ENCODE measurements around the gene KIAA0513. TPM values are rescaled to one million over a fixed set of nuclear protein-coding genes. Genes with fewer than 3 reads are reported as not detected.

The KIAA0513 gene
- polyA plus RNA-seq, 1 donor (not counting 4 experiments of a cell fraction or from before 2014, with no cell fraction given): 3.3 TPM

- dilution Hi-C loops (cut with MboI; ENCODE audit: extremely low pct_ligation_motif_present, low sequenced_read_pairs): no loop called here
- DNase-seq (ENCODE audit: low read depth, low spot score) (no peak), FAIRE-seq (no peak)
- Histone ChIP-seq H2AFZ (ENCODE audit: control insufficient read depth, low read length) (no peak overlapping the region), H3K9me1 (ENCODE audit: control insufficient read depth, extremely low read depth, insufficient read depth, low read length) (no peaks in the 10 kb centered on the region), H4K20me1 (ENCODE audit: control insufficient read depth, extremely low read depth, insufficient read depth, low read length) (no peaks in the 10 kb centered on the region), H3K9ac (ENCODE audit: control insufficient read depth, extremely low read depth, insufficient read depth, low read length) (no peak overlapping the region), H3K4me1 (ENCODE audit: control insufficient read depth, extremely low read depth, insufficient read depth, low read length) (peaks cover 6% of the 10 kb centered on the region), H3K27ac (ENCODE audit: control insufficient read depth, insufficient read depth, low read length) (no peak overlapping the region), H3K4me2 (ENCODE audit: control insufficient read depth, extremely low read depth, insufficient read depth, low read depth, low read length) (no peak overlapping the region), H3K36me3 (ENCODE audit: control insufficient read depth in 2 of 2, extremely low read depth in 1 of 2, insufficient read depth in 2 of 2, low read length in 2 of 2) (no peaks in the 10 kb centered on the region), H3K27me3 (ENCODE audit: control insufficient read depth, extremely low read depth, insufficient read depth, low read length) (peaks cover 8% of the 10 kb centered on the region), H3K4me3 (ENCODE audit: control insufficient read depth in 2 of 3, extremely low read depth in 1 of 3, insufficient read depth in 2 of 3, low read depth in 1 of 3, low read length in 3 of 3) (no peak overlapping the region), H3K9me3 (ENCODE audit: control insufficient read depth, low read depth, low read length) (no peaks in the 10 kb centered on the region), H3K79me2 (ENCODE audit: control insufficient read depth, insufficient read depth, low read length) (no peaks in the 10 kb centered on the region)
- no peak for TF ChIP-seq CTCF (optimal IDR thresholded peaks at IDR 0.05 in 1 of 3, IDR thresholded peaks at IDR 0.05 in 1 of 3, conservative IDR thresholded peaks at IDR 0.05 in 1 of 3; ENCODE audit: extremely low read depth in 1 of 3, insufficient read depth in 2 of 3, low read length in 3 of 3)
- no peak for TF ChIP-seq EZH2 (IDR thresholded peaks at IDR 0.05; ENCODE audit: low read length)
These were observed 23.5 kb downstream of the KIAA0513 start for GRCh38 chr16:85051067-85051581.

- DNase-seq (ENCODE audit: low read depth, low spot score) (no peak), FAIRE-seq (no peak)
- no peak overlapping the region for H3K27ac ChIP-seq (ENCODE audit: control insufficient read depth, insufficient read depth, low read length)
- no peaks in the 10 kb centered on the region for H3K79me2 ChIP-seq (ENCODE audit: control insufficient read depth, insufficient read depth, low read length)
- TF ChIP-seq EZH2 (IDR thresholded peaks at IDR 0.05; ENCODE audit: low read length) (no peak), CTCF (optimal IDR thresholded peaks at IDR 0.05 in 1 of 3, IDR thresholded peaks at IDR 0.05 in 1 of 3, conservative IDR thresholded peaks at IDR 0.05 in 1 of 3; ENCODE audit: extremely low read depth in 1 of 3, insufficient read depth in 2 of 3, low read length in 3 of 3) (no peak)
- no peaks in the 10 kb centered on the region for H4K20me1 ChIP-seq (ENCODE audit: control insufficient read depth, extremely low read depth, insufficient read depth, low read length)
- no peak overlapping the region for H3K4me3 ChIP-seq (ENCODE audit: control insufficient read depth in 2 of 3, extremely low read depth in 1 of 3, insufficient read depth in 2 of 3, low read depth in 1 of 3, low read length in 3 of 3)
- H3K9ac ChIP-seq (ENCODE audit: control insufficient read depth, extremely low read depth, insufficient read depth, low read length): no peak overlapping the region
- no peak overlapping the region for H3K4me2 ChIP-seq (ENCODE audit: control insufficient read depth, extremely low read depth, insufficient read depth, low read depth, low read length)
- peaks cover 8% of the 10 kb centered on the region for H3K27me3 ChIP-seq (ENCODE audit: control insufficient read depth, extremely low read depth, insufficient read depth, low read length)
- peaks cover 6% of the 10 kb centered on the region for H3K4me1 ChIP-seq (ENCODE audit: control insufficient read depth, extremely low read depth, insufficient read depth, low read length)
- no peak overlapping the region for H2AFZ ChIP-seq (ENCODE audit: control insufficient read depth, low read length)
- no peaks in the 10 kb centered on the region for H3K9me3 ChIP-seq (ENCODE audit: control insufficient read depth, low read depth, low read length)
- no peaks in the 10 kb centered on the region for H3K36me3 ChIP-seq (ENCODE audit: control insufficient read depth in 2 of 2, extremely low read depth in 1 of 2, insufficient read depth in 2 of 2, low read length in 2 of 2)
- H3K9me1 ChIP-seq (ENCODE audit: control insufficient read depth, extremely low read depth, insufficient read depth, low read length): no peaks in the 10 kb centered on the region
- dilution Hi-C loops (cut with MboI; ENCODE audit: extremely low pct_ligation_motif_present, low sequenced_read_pairs): no loop called here
These were observed 24.1 kb downstream of the KIAA0513 start for GRCh38 chr16:85051683-85052082.
